Brain microvascular endothelial cell (primary cell): ENCODE measurements around the gene CLASRP.

Experiments
- DNase-seq: peaks from one replicate; pipeline ENCODE4 v3.0.0-alpha.2; 2020
- H3K27ac ChIP-seq: fragments of 250-450 bp; sonication (Bioruptor Pico); 2 replicates; pipeline ENCODE4 v1.5.1; 2020; ENCODE audit warnings: mild to moderate bottlenecking, moderate library complexity
- H3K27me3 ChIP-seq: fragments of 250-450 bp; sonication (Bioruptor Pico); replicated peaks from 2 replicates; pipeline ENCODE4 v1.5.1; 2020; ENCODE audit warnings: mild to moderate bottlenecking
- H3K36me3 ChIP-seq: fragments of 250-450 bp; sonication (Bioruptor Pico); replicated peaks from 2 replicates; pipeline ENCODE4 v1.5.1; 2020; ENCODE audit warnings: mild to moderate bottlenecking
- H3K4me3 ChIP-seq: 2 replicates; pipeline ENCODE4 v1.5.1; 2011; ENCODE audit warnings: low read depth, mild to moderate bottlenecking, control low read depth, low read length, moderate library complexity
- in situ Hi-C: cut with HindIII; loops from 2 replicates; pipeline ENCODE4 v1.10.0; 2017; ENCODE audit warnings: low sequenced_read_pairs, low pct_ligation_motif_present
- TF ChIP-seq, protein P1 (sequence below): IDR thresholded peaks from 2 replicates; pipeline ENCODE4 v1.5.1; 2011; ENCODE audit warnings: low read depth, mild to moderate bottlenecking, moderate library complexity, low read length, control low read depth, inconsistent platforms; ENCODE audit errors: missing control alignments

Gene CLASRP

DNA sequence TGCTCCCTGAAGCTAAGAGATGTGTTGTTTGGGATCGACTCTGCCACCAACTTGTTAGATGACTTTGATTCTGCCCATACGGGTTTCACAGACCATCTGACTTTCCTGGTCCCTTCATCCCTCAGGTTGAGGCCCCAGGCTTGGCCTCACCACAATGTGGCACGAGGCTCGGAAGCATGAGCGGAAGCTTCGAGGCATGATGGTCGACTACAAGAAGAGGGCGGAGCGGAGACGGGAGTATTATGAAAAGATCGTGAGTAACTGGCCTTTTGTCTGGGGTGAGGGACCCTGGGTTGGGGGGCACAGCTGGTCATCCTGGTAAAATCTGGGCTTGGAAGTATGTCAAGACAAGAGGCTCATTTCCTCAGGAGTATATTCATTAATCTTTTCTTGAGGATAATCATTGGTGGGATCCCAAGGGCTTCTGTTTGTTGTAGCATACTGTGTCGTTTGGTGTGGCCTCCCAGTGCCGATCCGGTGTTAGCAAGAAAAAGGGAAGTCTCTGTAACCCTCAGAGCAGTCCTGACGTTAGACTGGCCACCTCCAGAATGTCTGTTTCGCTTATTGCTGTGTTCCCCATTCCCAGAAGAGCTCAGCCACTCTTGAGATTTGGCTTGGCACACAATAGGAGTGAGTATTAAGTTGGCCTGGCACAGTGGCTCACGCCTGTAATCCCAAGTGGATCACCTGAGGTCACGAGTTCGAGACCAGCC, 1.4 kb downstream of the CLASRP start:
- no peak for DNase-seq
- in situ Hi-C loops: no loop called here
- Histone ChIP-seq H3K27me3 (no peaks in the 10 kb centered on the region), H3K36me3 (peaks cover 50% of the 10 kb centered on the region), H3K27ac (no peak overlapping the region), H3K4me3 (peak overlapping the region; percentile 91)
- TF ChIP-seq, protein P1, sequence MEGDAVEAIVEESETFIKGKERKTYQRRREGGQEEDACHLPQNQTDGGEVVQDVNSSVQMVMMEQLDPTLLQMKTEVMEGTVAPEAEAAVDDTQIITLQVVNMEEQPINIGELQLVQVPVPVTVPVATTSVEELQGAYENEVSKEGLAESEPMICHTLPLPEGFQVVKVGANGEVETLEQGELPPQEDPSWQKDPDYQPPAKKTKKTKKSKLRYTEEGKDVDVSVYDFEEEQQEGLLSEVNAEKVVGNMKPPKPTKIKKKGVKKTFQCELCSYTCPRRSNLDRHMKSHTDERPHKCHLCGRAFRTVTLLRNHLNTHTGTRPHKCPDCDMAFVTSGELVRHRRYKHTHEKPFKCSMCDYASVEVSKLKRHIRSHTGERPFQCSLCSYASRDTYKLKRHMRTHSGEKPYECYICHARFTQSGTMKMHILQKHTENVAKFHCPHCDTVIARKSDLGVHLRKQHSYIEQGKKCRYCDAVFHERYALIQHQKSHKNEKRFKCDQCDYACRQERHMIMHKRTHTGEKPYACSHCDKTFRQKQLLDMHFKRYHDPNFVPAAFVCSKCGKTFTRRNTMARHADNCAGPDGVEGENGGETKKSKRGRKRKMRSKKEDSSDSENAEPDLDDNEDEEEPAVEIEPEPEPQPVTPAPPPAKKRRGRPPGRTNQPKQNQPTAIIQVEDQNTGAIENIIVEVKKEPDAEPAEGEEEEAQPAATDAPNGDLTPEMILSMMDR: no peak

DNA sequence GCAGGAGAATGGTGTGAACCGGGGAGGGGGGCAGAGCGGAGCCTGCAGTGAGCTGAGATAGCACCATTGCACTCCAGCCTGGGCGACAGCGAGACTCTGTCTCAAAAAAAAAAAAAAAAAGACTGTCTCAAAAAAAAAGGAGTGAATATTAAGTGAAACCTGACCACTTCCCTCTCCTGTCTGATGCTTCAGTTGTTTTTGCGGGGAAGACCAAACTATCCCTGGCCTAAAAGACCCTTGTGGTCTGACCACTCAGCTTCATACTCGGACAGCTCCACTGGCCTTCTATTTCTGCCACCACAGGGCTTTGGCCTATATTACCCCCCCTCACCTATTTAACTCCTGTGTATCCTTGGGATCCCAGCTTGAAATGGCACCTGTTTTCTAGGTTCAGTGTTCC, 2.3 kb downstream of the CLASRP start:
- Histone ChIP-seq H3K27me3 (no peaks in the 10 kb centered on the region), H3K36me3 (peaks cover 49% of the 10 kb centered on the region), H3K27ac (no peak overlapping the region), H3K4me3 (no peak overlapping the region)
- TF ChIP-seq, protein P1: no peak
- no peak for DNase-seq
- in situ Hi-C loops: no loop called here

GRCh38 chr19:45045671-45046353, 7.0 kb downstream of the CLASRP start:
- TF ChIP-seq, protein P1: no peak
- Histone ChIP-seq H3K4me3 (no peak overlapping the region), H3K27me3 (no peaks in the 10 kb centered on the region), H3K27ac (no peak overlapping the region), H3K36me3 (peaks cover 42% of the 10 kb centered on the region)
- DNase-seq: no peak
- in situ Hi-C loops: no loop called here

- no peak for DNase-seq
- H3K27me3 ChIP-seq: no peaks in the 10 kb centered on the region
- no peak overlapping the region for H3K4me3 ChIP-seq
- in situ Hi-C loops: no loop called here
- H3K36me3 ChIP-seq: peaks cover 41% of the 10 kb centered on the region
- H3K27ac ChIP-seq: no peak overlapping the region
- TF ChIP-seq, protein P1: no peak
These were observed 7.5 kb downstream of the CLASRP start for GRCh38 chr19:45046355-45046754.

GRCh38 chr19:45047188-45047797, 8.4 kb downstream of the CLASRP start:
- Histone ChIP-seq H3K4me3 (no peak overlapping the region), H3K27ac (no peak overlapping the region), H3K27me3 (no peaks in the 10 kb centered on the region), H3K36me3 (peaks cover 37% of the 10 kb centered on the region)
- TF ChIP-seq, protein P1: no peak
- in situ Hi-C loops: no loop called here
- no peak for DNase-seq
